GM23338 (cell line): ENCODE results near the gene CELSR1. TPM values are rescaled to one million over a fixed set of nuclear protein-coding genes. Genes with fewer than 3 reads are reported as not detected.

Experiments used
- ATAC-seq: fragments of 200-7000 bp; cut with Tn5 transposase; 3 replicates; pipeline ENCODE4 v1.9.1; 2020
- DNase-seq: peaks from one replicate; pipeline ENCODE4 v3.0.0-alpha.2; 2015; ENCODE audit warnings: low spot score
- H2AFZ ChIP-seq: fragments of 200-600 bp; sonication (generic); 2 replicates; pipeline ENCODE4 v1.8.0; 2016; ENCODE audit warnings: antibody characterized with exemption, mild to moderate bottlenecking, moderate library complexity
- H3F3A ChIP-seq: fragments of 200-600 bp; sonication (generic); replicated peaks from 2 replicates; pipeline ENCODE4 v1.8.0; 2017; ENCODE audit warnings: antibody characterized with exemption, mixed run types, low read depth
- H3K27ac ChIP-seq: fragments of 200-600 bp; sonication (generic); 2 replicates; pipeline ENCODE4 v1.6.1; 2016; ENCODE audit warnings: low read depth
- H3K27me3 ChIP-seq: fragments of 200-600 bp; sonication (generic); 2 replicates; pipeline ENCODE4 v1.8.0; 2016; ENCODE audit warnings: mild to moderate bottlenecking, mixed run types, moderate library complexity; ENCODE audit not compliant: insufficient read depth
- H3K36me3 ChIP-seq: fragments of 200-600 bp; sonication (generic); 2 replicates; pipeline ENCODE4 v1.8.0; 2016; ENCODE audit warnings: mild to moderate bottlenecking; ENCODE audit not compliant: insufficient read depth
- H3K4me1 ChIP-seq: fragments of 200-600 bp; sonication (generic); 2 replicates; pipeline ENCODE4 v1.8.0; 2016; ENCODE audit warnings: mild to moderate bottlenecking, moderate library complexity; ENCODE audit not compliant: insufficient read depth
- H3K4me2 ChIP-seq: fragments of 200-600 bp; sonication (generic); 2 replicates; pipeline ENCODE4 v1.7.1; 2017; ENCODE audit warnings: mixed run types
- H3K4me3 ChIP-seq: fragments of 200-600 bp; sonication (generic); 2 replicates; pipeline ENCODE4 v1.6.1; 2016; ENCODE audit warnings: mixed run types
- H3K79me2 ChIP-seq: fragments of 200-600 bp; sonication (generic); replicated peaks from 2 replicates; pipeline ENCODE4 v1.8.0; 2017; ENCODE audit warnings: mild to moderate bottlenecking; ENCODE audit not compliant: insufficient read depth
- H3K9me2 ChIP-seq: fragments of 200-600 bp; sonication (generic); 2 replicates; pipeline ENCODE4 v1.8.0; 2017; ENCODE audit not compliant: insufficient read depth
- H4K20me1 ChIP-seq: fragments of 200-600 bp; sonication (generic); replicated peaks from 2 replicates; pipeline ENCODE4 v1.8.0; 2017; ENCODE audit warnings: mild to moderate bottlenecking; ENCODE audit not compliant: insufficient read depth
- H3K27ac Mint-ChIP-seq: 2 replicates; pipeline ENCODE4 v1.8.0; 2020; ENCODE audit warnings: inconsistent platforms, mild to moderate bottlenecking, moderate library complexity, mixed read lengths
- H3K27me3 Mint-ChIP-seq: 3 replicates; pipeline ENCODE4 v1.8.0; 2022; ENCODE audit warnings: low read depth, mild to moderate bottlenecking, moderate library complexity, mixed read lengths, inconsistent platforms; ENCODE audit not compliant: insufficient read depth, poor library complexity
- H3K36me3 Mint-ChIP-seq: 3 replicates; pipeline ENCODE4 v1.8.0; 2021; ENCODE audit warnings: low read depth, mild to moderate bottlenecking, inconsistent platforms, moderate library complexity, mixed read lengths
- H3K4me1 Mint-ChIP-seq: 3 replicates; pipeline ENCODE4 v1.8.0; 2020; ENCODE audit warnings: mild to moderate bottlenecking, inconsistent platforms, mixed read lengths
- H3K4me3 Mint-ChIP-seq: 3 replicates; pipeline ENCODE4 v1.8.0; 2021; ENCODE audit warnings: moderate library complexity, mild to moderate bottlenecking, inconsistent platforms, mixed read lengths
- H3K9me3 Mint-ChIP-seq: 3 replicates; pipeline ENCODE4 v1.8.0; 2020; ENCODE audit warnings: moderate library complexity, mild to moderate bottlenecking, inconsistent platforms, mixed read lengths
- CREB1 ChIP-seq: fragments of 250-450 bp; sonication (Bioruptor Pico); IDR thresholded peaks from 2 replicates; pipeline ENCODE4 v1.5.0; 2020; ENCODE audit warnings: low read depth, mild to moderate bottlenecking, moderate library complexity
- EZH2 ChIP-seq: fragments of 200-600 bp; sonication (generic); IDR thresholded peaks from one replicate; pipeline ENCODE4 v1.8.0; 2017; ENCODE audit warnings: antibody characterized with exemption, mild to moderate bottlenecking, low read depth; ENCODE audit not compliant: unreplicated experiment
- EZH2phosphoT487 ChIP-seq: fragments of 200-600 bp; sonication (generic); IDR thresholded peaks from one replicate; pipeline ENCODE4 v1.8.1; 2018; ENCODE audit warnings: antibody characterized with exemption; ENCODE audit not compliant: unreplicated experiment
- JUNB ChIP-seq: IDR thresholded peaks from one replicate; pipeline ENCODE4 v1.6.1; 2016; ENCODE audit warnings: antibody characterized with exemption; ENCODE audit not compliant: unreplicated experiment
- NANOG ChIP-seq: IDR thresholded peaks from 2 replicates; pipeline ENCODE4 v1.6.1; 2016; ENCODE audit warnings: antibody characterized with exemption, borderline replicate concordance
- POLR2AphosphoS5 ChIP-seq: IDR thresholded peaks from 2 replicates; pipeline ENCODE4 v1.6.1; 2016; ENCODE audit warnings: antibody characterized with exemption, low read depth
- STAT1 ChIP-seq: IDR thresholded peaks from one replicate; pipeline ENCODE4 v1.6.1; 2016; ENCODE audit warnings: antibody characterized with exemption; ENCODE audit not compliant: unreplicated experiment
- ZNF114 ChIP-seq: fragments of 250-450 bp; sonication (Bioruptor Pico); IDR thresholded peaks from 2 replicates; pipeline ENCODE4 v1.5.0; 2020; ENCODE audit warnings: mild to moderate bottlenecking, moderate library complexity
- ZNF331 ChIP-seq: fragments of 250-450 bp; sonication (Bioruptor Pico); IDR thresholded peaks from 2 replicates; pipeline ENCODE4 v1.5.0; 2020; ENCODE audit warnings: low read depth, mild to moderate bottlenecking, moderate library complexity
- polyA plus RNA-seq: library from polyadenylated mRNA; unstranded; fragments of >200 nt; fragmentation: Nextera tagmentation; extraction: Ambion mirVana; gene quantifications from 2 replicates; pipeline ENCODE4 v1.2.1, GENCODE V29; 2016
- total RNA-seq: library from RNA; depleted of rRNA; stranded (reverse); fragments of >200 nt; shearing (Covaris generic); gene quantifications from 2 replicates; pipeline ENCODE4 v1.2.3, GENCODE V29; 2014
- TF ChIP-seq, protein P1 (sequence below), 2 experiments: fragments of 200-600 bp in 1 of 2; sonication (generic) in 1 of 2; conservative IDR thresholded peaks; 2 replicates each; pipeline versions ENCODE4 v1.5.1 to v1.6.1; 2016 to 2017; ENCODE audit warnings: antibody characterized with exemption in 2 of 2, low read depth in 2 of 2, mild to moderate bottlenecking in 2 of 2, moderate library complexity in 1 of 2
- TF ChIP-seq, protein P2 (sequence below): IDR thresholded peaks from one replicate; pipeline ENCODE4 v1.6.1; 2018; ENCODE audit warnings: antibody characterized with exemption; ENCODE audit not compliant: unreplicated experiment
- TF ChIP-seq, protein P3 (sequence below): IDR thresholded peaks from 2 replicates; pipeline ENCODE4 v1.6.1; 2016; ENCODE audit warnings: antibody characterized with exemption
- TF ChIP-seq, protein P4 (sequence below): fragments of 250-450 bp; sonication (Bioruptor Pico); IDR thresholded peaks from 2 replicates; pipeline ENCODE4 v1.5.0; 2020; ENCODE audit warnings: mild to moderate bottlenecking, moderate library complexity

Gene CELSR1
- total and polyA plus RNA-seq, 2 experiments from 2014 or later, result 4.8 to 20.4 TPM

DNA sequence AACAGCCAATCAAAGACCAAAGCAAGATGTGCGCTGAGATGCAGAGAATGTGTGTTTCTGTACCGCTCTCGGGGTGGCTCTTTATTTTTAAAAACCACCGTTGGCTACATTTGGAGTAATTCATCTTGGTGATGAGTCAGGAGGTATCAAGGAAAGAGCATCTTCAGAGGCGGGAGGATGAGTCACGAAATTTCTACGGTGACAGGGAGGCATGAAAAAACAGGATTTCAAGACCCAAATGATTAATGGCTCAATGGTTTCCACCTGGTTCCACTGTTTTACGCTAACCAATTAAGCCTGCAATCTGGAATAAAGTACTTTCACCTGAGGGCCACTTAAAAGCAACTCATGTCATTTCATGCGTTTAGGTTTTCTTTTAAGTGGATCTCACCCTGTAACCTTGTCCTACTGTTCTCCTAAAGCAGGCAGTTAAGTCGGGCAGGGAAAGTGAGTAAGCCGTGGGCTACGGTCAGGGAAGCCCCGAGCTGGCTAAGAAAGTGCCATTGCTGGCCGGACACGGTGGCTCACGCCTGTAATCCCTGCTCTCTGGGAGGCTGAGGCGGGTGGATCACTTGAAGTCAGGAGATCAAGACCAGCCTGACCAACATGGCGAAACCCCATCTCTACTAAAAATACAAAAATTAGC is 74.6 kb downstream of the CELSR1 start:
- Histone ChIP-seq H3K36me3 (no peaks in the 10 kb centered on the region), H4K20me1 (no peaks in the 10 kb centered on the region), H3K79me2 (no peaks in the 10 kb centered on the region), H2AFZ (no peak overlapping the region), H3F3A (no peaks in the 10 kb centered on the region), H3K4me3 (no peak overlapping the region), H3K27ac (no peak overlapping the region), H3K27me3 (no peaks in the 10 kb centered on the region), H3K4me2 (no peak overlapping the region), H3K4me1 (no peaks in the 10 kb centered on the region), H3K9me2 (no peaks in the 10 kb centered on the region)
- H3K4me1 Mint-ChIP-seq, result peaks cover 9% of the 10 kb centered on the region; the same call in 2 of the 3 replicates
- H3K27ac Mint-ChIP-seq, result no peak overlapping the region
- DNase-seq (no peak), ATAC-seq (no peak)
- H3K27me3 Mint-ChIP-seq, result peaks cover 7% of the 10 kb centered on the region
- no peak overlapping the region for H3K4me3 Mint-ChIP-seq
- TF ChIP-seq CREB1 (CRISPR knock-in tag) (no peak), STAT1 (no peak), EZH2phosphoT487 (no peak), ZNF331 (CRISPR knock-in tag) (no peak), EZH2 (no peak), NANOG (no peak), JUNB (no peak), POLR2AphosphoS5 (no peak), ZNF114 (CRISPR knock-in tag) (no peak)
- TF ChIP-seq, protein P1, sequence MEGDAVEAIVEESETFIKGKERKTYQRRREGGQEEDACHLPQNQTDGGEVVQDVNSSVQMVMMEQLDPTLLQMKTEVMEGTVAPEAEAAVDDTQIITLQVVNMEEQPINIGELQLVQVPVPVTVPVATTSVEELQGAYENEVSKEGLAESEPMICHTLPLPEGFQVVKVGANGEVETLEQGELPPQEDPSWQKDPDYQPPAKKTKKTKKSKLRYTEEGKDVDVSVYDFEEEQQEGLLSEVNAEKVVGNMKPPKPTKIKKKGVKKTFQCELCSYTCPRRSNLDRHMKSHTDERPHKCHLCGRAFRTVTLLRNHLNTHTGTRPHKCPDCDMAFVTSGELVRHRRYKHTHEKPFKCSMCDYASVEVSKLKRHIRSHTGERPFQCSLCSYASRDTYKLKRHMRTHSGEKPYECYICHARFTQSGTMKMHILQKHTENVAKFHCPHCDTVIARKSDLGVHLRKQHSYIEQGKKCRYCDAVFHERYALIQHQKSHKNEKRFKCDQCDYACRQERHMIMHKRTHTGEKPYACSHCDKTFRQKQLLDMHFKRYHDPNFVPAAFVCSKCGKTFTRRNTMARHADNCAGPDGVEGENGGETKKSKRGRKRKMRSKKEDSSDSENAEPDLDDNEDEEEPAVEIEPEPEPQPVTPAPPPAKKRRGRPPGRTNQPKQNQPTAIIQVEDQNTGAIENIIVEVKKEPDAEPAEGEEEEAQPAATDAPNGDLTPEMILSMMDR (conservative IDR thresholded peaks at IDR 0.05; ENCODE audit: low read depth in 2 of 2), result no peak
- TF ChIP-seq, protein P2, sequence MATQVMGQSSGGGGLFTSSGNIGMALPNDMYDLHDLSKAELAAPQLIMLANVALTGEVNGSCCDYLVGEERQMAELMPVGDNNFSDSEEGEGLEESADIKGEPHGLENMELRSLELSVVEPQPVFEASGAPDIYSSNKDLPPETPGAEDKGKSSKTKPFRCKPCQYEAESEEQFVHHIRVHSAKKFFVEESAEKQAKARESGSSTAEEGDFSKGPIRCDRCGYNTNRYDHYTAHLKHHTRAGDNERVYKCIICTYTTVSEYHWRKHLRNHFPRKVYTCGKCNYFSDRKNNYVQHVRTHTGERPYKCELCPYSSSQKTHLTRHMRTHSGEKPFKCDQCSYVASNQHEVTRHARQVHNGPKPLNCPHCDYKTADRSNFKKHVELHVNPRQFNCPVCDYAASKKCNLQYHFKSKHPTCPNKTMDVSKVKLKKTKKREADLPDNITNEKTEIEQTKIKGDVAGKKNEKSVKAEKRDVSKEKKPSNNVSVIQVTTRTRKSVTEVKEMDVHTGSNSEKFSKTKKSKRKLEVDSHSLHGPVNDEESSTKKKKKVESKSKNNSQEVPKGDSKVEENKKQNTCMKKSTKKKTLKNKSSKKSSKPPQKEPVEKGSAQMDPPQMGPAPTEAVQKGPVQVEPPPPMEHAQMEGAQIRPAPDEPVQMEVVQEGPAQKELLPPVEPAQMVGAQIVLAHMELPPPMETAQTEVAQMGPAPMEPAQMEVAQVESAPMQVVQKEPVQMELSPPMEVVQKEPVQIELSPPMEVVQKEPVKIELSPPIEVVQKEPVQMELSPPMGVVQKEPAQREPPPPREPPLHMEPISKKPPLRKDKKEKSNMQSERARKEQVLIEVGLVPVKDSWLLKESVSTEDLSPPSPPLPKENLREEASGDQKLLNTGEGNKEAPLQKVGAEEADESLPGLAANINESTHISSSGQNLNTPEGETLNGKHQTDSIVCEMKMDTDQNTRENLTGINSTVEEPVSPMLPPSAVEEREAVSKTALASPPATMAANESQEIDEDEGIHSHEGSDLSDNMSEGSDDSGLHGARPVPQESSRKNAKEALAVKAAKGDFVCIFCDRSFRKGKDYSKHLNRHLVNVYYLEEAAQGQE, result no peak
- TF ChIP-seq, protein P3, sequence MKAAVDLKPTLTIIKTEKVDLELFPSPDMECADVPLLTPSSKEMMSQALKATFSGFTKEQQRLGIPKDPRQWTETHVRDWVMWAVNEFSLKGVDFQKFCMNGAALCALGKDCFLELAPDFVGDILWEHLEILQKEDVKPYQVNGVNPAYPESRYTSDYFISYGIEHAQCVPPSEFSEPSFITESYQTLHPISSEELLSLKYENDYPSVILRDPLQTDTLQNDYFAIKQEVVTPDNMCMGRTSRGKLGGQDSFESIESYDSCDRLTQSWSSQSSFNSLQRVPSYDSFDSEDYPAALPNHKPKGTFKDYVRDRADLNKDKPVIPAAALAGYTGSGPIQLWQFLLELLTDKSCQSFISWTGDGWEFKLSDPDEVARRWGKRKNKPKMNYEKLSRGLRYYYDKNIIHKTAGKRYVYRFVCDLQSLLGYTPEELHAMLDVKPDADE, result no peak
- TF ChIP-seq, protein P4, sequence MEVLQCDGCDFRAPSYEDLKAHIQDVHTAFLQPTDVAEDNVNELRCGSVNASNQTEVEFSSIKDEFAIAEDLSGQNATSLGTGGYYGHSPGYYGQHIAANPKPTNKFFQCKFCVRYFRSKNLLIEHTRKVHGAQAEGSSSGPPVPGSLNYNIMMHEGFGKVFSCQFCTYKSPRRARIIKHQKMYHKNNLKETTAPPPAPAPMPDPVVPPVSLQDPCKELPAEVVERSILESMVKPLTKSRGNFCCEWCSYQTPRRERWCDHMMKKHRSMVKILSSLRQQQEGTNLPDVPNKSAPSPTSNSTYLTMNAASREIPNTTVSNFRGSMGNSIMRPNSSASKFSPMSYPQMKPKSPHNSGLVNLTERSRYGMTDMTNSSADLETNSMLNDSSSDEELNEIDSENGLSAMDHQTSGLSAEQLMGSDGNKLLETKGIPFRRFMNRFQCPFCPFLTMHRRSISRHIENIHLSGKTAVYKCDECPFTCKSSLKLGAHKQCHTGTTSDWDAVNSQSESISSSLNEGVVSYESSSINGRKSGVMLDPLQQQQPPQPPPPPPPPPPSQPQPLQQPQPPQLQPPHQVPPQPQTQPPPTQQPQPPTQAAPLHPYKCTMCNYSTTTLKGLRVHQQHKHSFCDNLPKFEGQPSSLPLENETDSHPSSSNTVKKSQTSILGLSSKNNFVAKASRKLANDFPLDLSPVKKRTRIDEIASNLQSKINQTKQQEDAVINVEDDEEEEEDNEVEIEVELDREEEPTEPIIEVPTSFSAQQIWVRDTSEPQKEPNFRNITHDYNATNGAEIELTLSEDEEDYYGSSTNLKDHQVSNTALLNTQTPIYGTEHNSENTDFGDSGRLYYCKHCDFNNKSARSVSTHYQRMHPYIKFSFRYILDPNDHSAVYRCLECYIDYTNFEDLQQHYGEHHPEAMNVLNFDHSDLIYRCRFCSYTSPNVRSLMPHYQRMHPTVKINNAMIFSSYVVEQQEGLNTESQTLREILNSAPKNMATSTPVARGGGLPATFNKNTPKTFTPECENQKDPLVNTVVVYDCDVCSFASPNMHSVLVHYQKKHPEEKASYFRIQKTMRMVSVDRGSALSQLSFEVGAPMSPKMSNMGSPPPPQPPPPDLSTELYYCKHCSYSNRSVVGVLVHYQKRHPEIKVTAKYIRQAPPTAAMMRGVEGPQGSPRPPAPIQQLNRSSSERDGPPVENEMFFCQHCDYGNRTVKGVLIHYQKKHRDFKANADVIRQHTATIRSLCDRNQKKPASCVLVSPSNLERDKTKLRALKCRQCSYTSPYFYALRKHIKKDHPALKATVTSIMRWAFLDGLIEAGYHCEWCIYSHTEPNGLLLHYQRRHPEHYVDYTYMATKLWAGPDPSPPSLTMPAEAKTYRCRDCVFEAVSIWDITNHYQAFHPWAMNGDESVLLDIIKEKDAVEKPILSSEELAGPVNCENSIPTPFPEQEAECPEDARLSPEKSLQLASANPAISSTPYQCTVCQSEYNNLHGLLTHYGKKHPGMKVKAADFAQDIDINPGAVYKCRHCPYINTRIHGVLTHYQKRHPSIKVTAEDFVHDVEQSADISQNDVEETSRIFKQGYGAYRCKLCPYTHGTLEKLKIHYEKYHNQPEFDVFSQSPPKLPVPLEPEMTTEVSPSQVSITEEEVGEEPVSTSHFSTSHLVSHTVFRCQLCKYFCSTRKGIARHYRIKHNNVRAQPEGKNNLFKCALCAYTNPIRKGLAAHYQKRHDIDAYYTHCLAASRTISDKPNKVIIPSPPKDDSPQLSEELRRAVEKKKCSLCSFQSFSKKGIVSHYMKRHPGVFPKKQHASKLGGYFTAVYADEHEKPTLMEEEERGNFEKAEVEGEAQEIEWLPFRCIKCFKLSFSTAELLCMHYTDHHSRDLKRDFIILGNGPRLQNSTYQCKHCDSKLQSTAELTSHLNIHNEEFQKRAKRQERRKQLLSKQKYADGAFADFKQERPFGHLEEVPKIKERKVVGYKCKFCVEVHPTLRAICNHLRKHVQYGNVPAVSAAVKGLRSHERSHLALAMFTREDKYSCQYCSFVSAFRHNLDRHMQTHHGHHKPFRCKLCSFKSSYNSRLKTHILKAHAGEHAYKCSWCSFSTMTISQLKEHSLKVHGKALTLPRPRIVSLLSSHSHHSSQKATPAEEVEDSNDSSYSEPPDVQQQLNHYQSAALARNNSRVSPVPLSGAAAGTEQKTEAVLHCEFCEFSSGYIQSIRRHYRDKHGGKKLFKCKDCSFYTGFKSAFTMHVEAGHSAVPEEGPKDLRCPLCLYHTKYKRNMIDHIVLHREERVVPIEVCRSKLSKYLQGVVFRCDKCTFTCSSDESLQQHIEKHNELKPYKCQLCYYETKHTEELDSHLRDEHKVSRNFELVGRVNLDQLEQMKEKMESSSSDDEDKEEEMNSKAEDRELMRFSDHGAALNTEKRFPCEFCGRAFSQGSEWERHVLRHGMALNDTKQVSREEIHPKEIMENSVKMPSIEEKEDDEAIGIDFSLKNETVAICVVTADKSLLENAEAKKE, result no peak
- H3K36me3 Mint-ChIP-seq, result 0 out of 3 replicates have a peak, but pooled peaks cover 3% of the 10 kb centered on the region
- H3K9me3 Mint-ChIP-seq, result no peaks in the 10 kb centered on the region
